Heart left ventricle (tissue), 13 donors: ENCODE data around the gene YEATS2.

Experiments
- POLR2A ChIP-seq, 2 donors: fragments of 450-650 bp; IDR thresholded peaks; one replicate each; pipeline ENCODE4 v1.6.1; 2017; ENCODE audit warnings: antibody characterized with exemption in 2 of 2, mild to moderate bottlenecking in 2 of 2, moderate library complexity in 2 of 2
- TF ChIP-seq, protein P1 (sequence below), 12 donors: fragments of 200-600 bp; sonication (generic) in 4 of 12; IDR thresholded peaks; one replicate each; pipeline versions ENCODE4 v1.5.0 to v1.8.0; 2018 to 2022; ENCODE audit warnings: antibody characterized with exemption in 12 of 12, mild to moderate bottlenecking in 5 of 12
- donor health status: ischemic (EF 13 %, LVEDD 7.1; RV severe dilation, severe dysfunction).
- donor health status: DM: no; HTN: yes; CAD: no.
- donor health status: DM: no; HTN: no; CAD: no.
- donor health status: ischemic (EF 25% LVEDD 6.9; RV normal size, moderate dysfunction).
- donor health status: ischemic (EF 25% LVEDD 5.7; RV mildly dilated, moderate dysfunction).
- donor health status: ischemic (EF 35%, LVEDD 5.7; RV mildly dilated, moderate dysfunction).
- donor health status: nonischemic (EF 11% LVEDD 7.7; RV severe dilation, severe dysfunction).
- donor health status: DM: yes; HTN: yes; CAD: no.
- donor health status: PGD.
- donor health status: ischemic (EF 29% LVEDD 5.4; RV normal size, mild dysfunction).
- donor health status: nonischemic (EF 23%, LVEDD 6.1; RV moderate dilation, normal function).

DNA sequence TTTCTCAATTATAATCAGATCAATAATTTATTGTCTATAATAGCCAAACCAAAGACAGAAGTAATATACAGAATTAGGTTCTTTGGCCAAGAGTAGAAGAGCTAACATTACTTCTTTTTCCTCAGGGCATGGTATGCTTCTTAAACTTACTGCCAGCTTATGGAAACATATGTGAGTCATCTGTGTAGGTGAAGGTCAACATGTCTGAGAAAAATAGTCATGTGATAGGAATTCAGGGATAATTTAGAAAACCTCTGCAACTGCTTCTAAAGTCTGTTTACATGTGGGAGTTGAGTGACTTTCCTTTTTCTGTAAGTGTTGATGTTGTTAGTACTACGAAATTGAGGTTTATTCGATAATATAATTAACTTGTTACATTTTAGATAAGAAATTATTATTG, 147.0 kb downstream of the YEATS2 start:
- TF ChIP-seq, protein P1, sequence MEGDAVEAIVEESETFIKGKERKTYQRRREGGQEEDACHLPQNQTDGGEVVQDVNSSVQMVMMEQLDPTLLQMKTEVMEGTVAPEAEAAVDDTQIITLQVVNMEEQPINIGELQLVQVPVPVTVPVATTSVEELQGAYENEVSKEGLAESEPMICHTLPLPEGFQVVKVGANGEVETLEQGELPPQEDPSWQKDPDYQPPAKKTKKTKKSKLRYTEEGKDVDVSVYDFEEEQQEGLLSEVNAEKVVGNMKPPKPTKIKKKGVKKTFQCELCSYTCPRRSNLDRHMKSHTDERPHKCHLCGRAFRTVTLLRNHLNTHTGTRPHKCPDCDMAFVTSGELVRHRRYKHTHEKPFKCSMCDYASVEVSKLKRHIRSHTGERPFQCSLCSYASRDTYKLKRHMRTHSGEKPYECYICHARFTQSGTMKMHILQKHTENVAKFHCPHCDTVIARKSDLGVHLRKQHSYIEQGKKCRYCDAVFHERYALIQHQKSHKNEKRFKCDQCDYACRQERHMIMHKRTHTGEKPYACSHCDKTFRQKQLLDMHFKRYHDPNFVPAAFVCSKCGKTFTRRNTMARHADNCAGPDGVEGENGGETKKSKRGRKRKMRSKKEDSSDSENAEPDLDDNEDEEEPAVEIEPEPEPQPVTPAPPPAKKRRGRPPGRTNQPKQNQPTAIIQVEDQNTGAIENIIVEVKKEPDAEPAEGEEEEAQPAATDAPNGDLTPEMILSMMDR (IDR thresholded peaks at IDR 0.05) = no peak
- TF ChIP-seq POLR2A (IDR thresholded peaks at IDR 0.05) = no peak
